GM21825 (cell line): ENCODE data around the gene EDA.

Experiments
- ATAC-seq: cut with Tn5 transposase; IDR thresholded peaks from one replicate; pipeline ENCODE4 v1.9.1; 2021; ENCODE audit warnings: mild to moderate bottlenecking, moderate library complexity; ENCODE audit not compliant: unreplicated experiment

The EDA gene

GRCh38 chrX:69615779-69616456 lies at the start of gene EDA:
TSS of gene EDA (plus strand) at chrX:69616113.
- no peak for ATAC-seq

- ATAC-seq: no peak
Measured at GRCh38 chrX:69568828-69569227, 47.1 kb upstream of the EDA start.

GRCh38 chrX:69597399-69597798 lies 18.5 kb upstream of the EDA start:
- no peak for ATAC-seq

- no peak for ATAC-seq
Measured at GRCh38 chrX:69600182-69600581, 15.7 kb upstream of the EDA start.

- ATAC-seq: no peak
Measured at GRCh38 chrX:69603566-69604194, 12.2 kb upstream of the EDA start.

- ATAC-seq: no peak
Measured at GRCh38 chrX:69605521-69605920, 10.4 kb upstream of the EDA start.

- no peak for ATAC-seq
Measured at GRCh38 chrX:69607616-69608015, 8.3 kb upstream of the EDA start.

GRCh38 chrX:69613946-69614345 lies 2.0 kb upstream of the EDA start:
- no peak for ATAC-seq

GRCh38 chrX:69614886-69615285 lies 1.0 kb upstream of the EDA start:
- ATAC-seq: no peak

- no peak for ATAC-seq
Measured at GRCh38 chrX:69615342-69615741, 571 bp upstream of the EDA start.

GRCh38 chrX:69616457-69617203 lies 717 bp downstream of the EDA start:
- no peak for ATAC-seq

GRCh38 chrX:69618803-69619202 lies 2.9 kb downstream of the EDA start:
- no peak for ATAC-seq

- ATAC-seq: no peak
Measured at GRCh38 chrX:69626129-69626528, 10.2 kb downstream of the EDA start.

- ATAC-seq: no peak
Measured at GRCh38 chrX:69627744-69628143, 11.8 kb downstream of the EDA start.

GRCh38 chrX:69630147-69630546 lies 14.2 kb downstream of the EDA start:
- no peak for ATAC-seq

- no peak for ATAC-seq
Measured at GRCh38 chrX:69664693-69665092, 48.8 kb downstream of the EDA start.

GRCh38 chrX:69670001-69670555 lies 54.2 kb downstream of the EDA start:
- ATAC-seq: no peak

GRCh38 chrX:69674891-69675290 lies 59.0 kb downstream of the EDA start:
- no peak for ATAC-seq

- ATAC-seq: no peak
Measured at GRCh38 chrX:69705818-69706217, 89.9 kb downstream of the EDA start.

- no peak for ATAC-seq
Measured at GRCh38 chrX:69718102-69718501, 102.2 kb downstream of the EDA start.

GRCh38 chrX:69724307-69724706 lies 108.4 kb downstream of the EDA start:
- no peak for ATAC-seq

GRCh38 chrX:69740317-69740716 lies 124.4 kb downstream of the EDA start:
- no peak for ATAC-seq
